BJ (cell line): ENCODE data around the gene ASL. TPM values are rescaled to one million over a fixed set of nuclear protein-coding genes. Genes with fewer than 3 reads are reported as not detected.

Experiments
- CTCF ChIA-PET: fragments of 350-600 bp; formaldehyde crosslinking; extraction: SDS; loops from one replicate; lab custom pipeline; 2021; ENCODE audit warnings: antibody characterized with exemption, inconsistent platforms; lab: Yijun Ruan, JAX
- POLR2A ChIA-PET: fragments of 300-600 bp; sonication (Branson Sonifier 250); formaldehyde crosslinking; extraction: SDS; loops from one replicate; lab custom pipeline; 2021; ENCODE audit warnings: antibody characterized with exemption; lab: Charles Lee
- DNase-seq: peaks from one replicate; pipeline ENCODE4 v3.0.0-alpha.2; 2011; ENCODE audit warnings: low read depth
- H3K27me3 ChIP-seq: 2 replicates; pipeline ENCODE4 v1.6.0; 2011; ENCODE audit warnings: low read length; ENCODE audit not compliant: control insufficient read depth, insufficient read depth
- H3K36me3 ChIP-seq: 2 replicates; pipeline ENCODE4 v1.5.1; 2011; ENCODE audit warnings: low read length; ENCODE audit not compliant: control insufficient read depth, insufficient read depth
- H3K4me3 ChIP-seq: 2 replicates; pipeline ENCODE4 v1.5.1; 2011; ENCODE audit warnings: low read depth, mild to moderate bottlenecking, control low read depth, low read length
- CTCF ChIP-seq: IDR thresholded peaks from 2 replicates; pipeline ENCODE4 v1.5.1; 2011; ENCODE audit warnings: low read depth, mild to moderate bottlenecking, control low read depth, inconsistent platforms, low read length, moderate library complexity; ENCODE audit not compliant: insufficient read depth
- polyA plus RNA-seq: library from polyadenylated mRNA; depleted of rRNA; stranded (reverse); fragments of >200 nt; gene quantifications from 2 replicates; pipeline ENCODE4 v1.2.3, GENCODE V29; 2011; rRNA removed

The ASL gene
- polyA plus RNA-seq, 1 experiment, result 57.2 TPM

GRCh38 chr7:66138994-66139752, 63.6 kb downstream of the ASL start:
- Histone ChIP-seq H3K27me3 (no peaks in the 10 kb centered on the region), H3K36me3 (peaks cover 13% of the 10 kb centered on the region), H3K4me3 (no peak overlapping the region)
- DNase-seq, result no peak
- ChIA-PET POLR2A (interaction anchor here (0.6 kb wide), 1 partner anchor 10 kb away, joined by 6 read pairs; no protein-coding TSS in a partner anchor), CTCF (interaction anchor here (0.5 to 2.5 kb wide), 4 partner anchors 10 to 276 kb away, joined by 3 to 11 read pairs (median 3); partner anchors contain the start of gene CRCP)
- TF ChIP-seq CTCF, result no peak

GRCh38 chr7:66140924-66141323, 65.3 kb downstream of the ASL start:
- H3K4me3 ChIP-seq, result no peak overlapping the region
- peak; percentile 77 for TF ChIP-seq CTCF
- ChIA-PET CTCF (interaction anchor here (0.6 to 2.5 kb wide), 13 partner anchors 9 to 352 kb away, joined by 3 to 11 read pairs (median 4); partner anchors contain the start of gene CRCP), POLR2A (interaction anchor here (0.6 kb wide), 1 partner anchor 37 kb away, joined by 5 read pairs; no protein-coding TSS in a partner anchor)
- no peak for DNase-seq
- no peaks in the 10 kb centered on the region for H3K27me3 ChIP-seq
- H3K36me3 ChIP-seq, result peaks cover 8% of the 10 kb centered on the region

GRCh38 chr7:66142334-66142733, 66.7 kb downstream of the ASL start:
- no peak for DNase-seq
- H3K36me3 ChIP-seq, result peaks cover 5% of the 10 kb centered on the region; the same call in 1 of the 2 replicates
- no peaks in the 10 kb centered on the region for H3K27me3 ChIP-seq
- TF ChIP-seq CTCF, result no peak
- H3K4me3 ChIP-seq, result no peak overlapping the region
- POLR2A ChIA-PET, result no interaction called here
- CTCF ChIA-PET, result interaction anchor here (0.8 to 1.6 kb wide), 2 partner anchors 95 to 98 kb away, joined by 4 to 5 read pairs; no protein-coding TSS in a partner anchor

GRCh38 chr7:66142996-66143395, 67.4 kb downstream of the ASL start:
- CTCF ChIA-PET, result no interaction called here
- H3K36me3 ChIP-seq, result peaks cover 5% of the 10 kb centered on the region; the same call in 1 of the 2 replicates
- no peak overlapping the region for H3K4me3 ChIP-seq
- POLR2A ChIA-PET, result no interaction called here
- no peaks in the 10 kb centered on the region for H3K27me3 ChIP-seq
- DNase-seq, result no peak
- no peak for TF ChIP-seq CTCF

Other genes starting within 250 kb of the ASL start
- gene VKORC1L1, start 202.7 kb upstream of the ASL start, polyA plus RNA-seq, result 11.7 and 21.1 TPM in 2 replicates
- 32.5 and 67.8 TPM in 2 replicates for gene GUSB, start 93.6 kb upstream of the ASL start, polyA plus RNA-seq
- 24.7 and 24.8 TPM in 2 replicates for gene CRCP, start 39.0 kb downstream of the ASL start, polyA plus RNA-seq
- 34.9 and 38.9 TPM in 2 replicates for gene TPST1, start 129.5 kb downstream of the ASL start, polyA plus RNA-seq